ENCODE results near the gene SRSF7. TPM values are rescaled to one million over a fixed set of nuclear protein-coding genes. Genes with fewer than 3 reads are reported as not detected.

SRSF7 gene
- total and polyA plus RNA-seq, 3 donors from 2014 or later: 104 to 169 (median 114) TPM

GRCh38 chr2:38750011-38750890 is 910 bp downstream of the SRSF7 start:
- intact Hi-C loops (cut with DNase I; ENCODE audit: low total_unique reads): no loop called here
- H3K27me3 ChIP-seq: no peaks in the 10 kb centered on the region
- peak overlapping the region; percentile 98 to 100 for H3K27ac ChIP-seq

GRCh38 chr2:38748943-38749804 is 2.0 kb downstream of the SRSF7 start:
- intact Hi-C loops (cut with DNase I; ENCODE audit: low total_unique reads): no loop called here
- TF ChIP-seq POLR2A (IDR thresholded peaks at IDR 0.05) (no peak), CTCF (IDR thresholded peaks at IDR 0.05) (no peak)

More at GRCh38 chr2:38750011-38750890, 910 bp downstream of the SRSF7 start:
- H3K36me3 ChIP-seq (ENCODE audit: low read depth, missing control alignments): no peaks in the 10 kb centered on the region
- WGBS, 2 donors: 0 to 1% methylated on average over 30 to 59 of the region's 59 CpGs
- DNase-seq: peak; percentile 70
- H3K9me3 ChIP-seq: no peaks in the 10 kb centered on the region
- peak overlapping the region; percentile 86 to 88 for H3K4me3 ChIP-seq
- peaks cover 28% of the 10 kb centered on the region for H3K4me1 ChIP-seq
- TF ChIP-seq POLR2A (IDR thresholded peaks at IDR 0.05) (peak; percentile 80), CTCF (IDR thresholded peaks at IDR 0.05) (no peak)

GRCh38 chr2:38748391-38748790 is 2.8 kb downstream of the SRSF7 start:
- peaks cover 28% of the 10 kb centered on the region for H3K4me1 ChIP-seq
- TF ChIP-seq CTCF (IDR thresholded peaks at IDR 0.05) (no peak), POLR2A (IDR thresholded peaks at IDR 0.05) (no peak)
- H3K9me3 ChIP-seq: no peaks in the 10 kb centered on the region
- DNase-seq: no peak
- no peaks in the 10 kb centered on the region for H3K27me3 ChIP-seq
- 75 to 82% methylated on average over 9 of the region's 9 CpGs for WGBS, 2 donors
- no peak overlapping the region for H3K4me3 ChIP-seq
- no peaks in the 10 kb centered on the region for H3K36me3 ChIP-seq (ENCODE audit: low read depth, missing control alignments)
- peak overlapping the region in 1 of 2 donors; percentile 9 for H3K27ac ChIP-seq
- intact Hi-C loops (cut with DNase I; ENCODE audit: low total_unique reads): no loop called here

More at GRCh38 chr2:38748943-38749804, 2.0 kb downstream of the SRSF7 start:
- Histone ChIP-seq H3K27me3 (no peaks in the 10 kb centered on the region), H3K36me3 (ENCODE audit: low read depth, missing control alignments) (no peaks in the 10 kb centered on the region), H3K4me1 (peaks cover 28% of the 10 kb centered on the region), H3K4me3 (peak overlapping the region; percentile 86 to 88), H3K27ac (no peak overlapping the region), H3K9me3 (no peaks in the 10 kb centered on the region)
- no peak for DNase-seq
- 45 to 55% methylated on average over 26 of the region's 26 CpGs for WGBS, 2 donors

- Histone ChIP-seq H3K9me3 (no peaks in the 10 kb centered on the region), H3K4me3 (no peak overlapping the region), H3K27me3 (no peaks in the 10 kb centered on the region), H3K27ac (peak overlapping the region in 1 of 2 donors; percentile 9), H3K36me3 (ENCODE audit: low read depth, missing control alignments) (no peaks in the 10 kb centered on the region), H3K4me1 (peaks cover 28% of the 10 kb centered on the region)
- no peak for DNase-seq
- intact Hi-C loops (cut with DNase I; ENCODE audit: low total_unique reads): no loop called here
- no peak for TF ChIP-seq POLR2A (IDR thresholded peaks at IDR 0.05)
- no peak for TF ChIP-seq CTCF (IDR thresholded peaks at IDR 0.05)
- 30 to 36% methylated on average over 5 of the region's 5 CpGs for WGBS, 2 donors
These were observed 3.3 kb downstream of the SRSF7 start for GRCh38 chr2:38747819-38748218.
